Endothelial cell of umbilical vein (primary cell): Measurements from ENCODE around the gene KIR3DL2. TPM values are rescaled to one million over a fixed set of nuclear protein-coding genes. Genes with fewer than 3 reads are reported as not detected.
"Not testable (repeated sequence)": the region's sequence is repeated elsewhere in the genome, so short reads cannot be mapped to it uniquely, and the experiment has no call there.

Experiments used
- BruUV-seq: library from RNA; stranded (reverse); fragments of 400-500 nt; replicated peaks from 2 replicates; lab custom pipeline; 2021; lab: Mats Ljungman, UMichigan
- CTCF ChIA-PET: fragments of 300-600, 350-600 bp; sonication (Branson Sonifier 250); formaldehyde crosslinking; loops from one replicate; lab custom pipeline; 2021; ENCODE audit warnings: antibody characterized with exemption, inconsistent platforms; lab: Charles Lee
- POLR2A ChIA-PET: fragments of 300-600, 350-600 bp; sonication (Branson Sonifier 250); formaldehyde crosslinking; loops from one replicate; lab custom pipeline; 2021; ENCODE audit warnings: antibody characterized with exemption, inconsistent platforms; lab: Charles Lee
- DNase-seq: peaks from one replicate; pipeline ENCODE4 v3.0.0-alpha.2; 2011; ENCODE audit warnings: low read depth, low spot score
- FAIRE-seq: peaks from 2 replicates; lab custom pipeline; 2011; peaks lifted over from hg19 to GRCh38; lab: Jason Lieb, UNC
- H2AFZ ChIP-seq: 2 replicates; pipeline ENCODE4 v1.6.0; 2012; ENCODE audit warnings: low read depth, low read length, control low read depth, inconsistent platforms
- H3K27ac ChIP-seq: 2 replicates; pipeline ENCODE4 v1.5.1; 2011; ENCODE audit warnings: low read depth, mild to moderate bottlenecking, control low read depth, low read length, moderate library complexity; ENCODE audit not compliant: insufficient read depth
- H3K27me3 ChIP-seq, 2 experiments: 2 replicates each; pipeline versions ENCODE4 v1.6.0 to v1.6.1; 2011; ENCODE audit warnings: low read length in 2 of 2, mixed read lengths in 1 of 2; ENCODE audit not compliant: control insufficient read depth in 2 of 2, insufficient read depth in 2 of 2
- H3K36me3 ChIP-seq, 2 experiments: 2 replicates in 1 of 2; 3 replicates in 1 of 2; pipeline ENCODE4 v1.5.1; 2011; ENCODE audit warnings: low read length in 2 of 2, mild to moderate bottlenecking in 1 of 2, moderate library complexity in 1 of 2; ENCODE audit not compliant: control insufficient read depth in 2 of 2, insufficient read depth in 2 of 2; ENCODE audit errors: extremely low read depth in 1 of 2
- H3K4me1 ChIP-seq: 3 replicates; pipeline ENCODE4 v1.5.1; 2011; ENCODE audit warnings: mild to moderate bottlenecking, low read length; ENCODE audit not compliant: control insufficient read depth, insufficient read depth; ENCODE audit errors: extremely low read depth
- H3K4me2 ChIP-seq: 2 replicates; pipeline ENCODE4 v1.6.1; 2011; ENCODE audit warnings: low read length, control low read depth, mixed read lengths; ENCODE audit not compliant: insufficient read depth
- H3K4me3 ChIP-seq, 3 experiments: fragments of 200-600 bp in 1 of 3; sonication (generic), shearing (Covaris generic) in 1 of 3; replicated peaks in 1 of 3; 2 replicates each; pipeline ENCODE4 v1.5.1; 2011 to 2016; ENCODE audit warnings: control low read depth in 3 of 3, low read length in 3 of 3, mild to moderate bottlenecking in 2 of 3, inconsistent platforms in 1 of 3, low read depth in 1 of 3, moderate library complexity in 1 of 3; ENCODE audit not compliant: insufficient read depth in 1 of 3
- H3K79me2 ChIP-seq: 2 replicates; pipeline ENCODE4 v1.6.0; 2012; ENCODE audit warnings: low read length, inconsistent platforms; ENCODE audit not compliant: control insufficient read depth, insufficient read depth
- H3K9ac ChIP-seq: replicated peaks from 2 replicates; pipeline ENCODE3; 2011; ENCODE audit warnings: low read length, control low read depth; ENCODE audit not compliant: insufficient read depth; ENCODE audit errors: extremely low read depth
- H3K9me1 ChIP-seq: replicated peaks from 3 replicates; pipeline ENCODE4 v1.6.0; 2011; ENCODE audit warnings: mild to moderate bottlenecking, low read length; ENCODE audit not compliant: control insufficient read depth, insufficient read depth; ENCODE audit errors: extremely low read depth
- H3K9me3 ChIP-seq: replicated peaks from 2 replicates; pipeline ENCODE4 v1.5.1; 2012; ENCODE audit warnings: low read length, inconsistent platforms; ENCODE audit not compliant: control insufficient read depth, insufficient read depth
- H4K20me1 ChIP-seq: replicated peaks from 2 replicates; pipeline ENCODE3; 2011; ENCODE audit warnings: mild to moderate bottlenecking, low read length; ENCODE audit not compliant: control insufficient read depth, insufficient read depth; ENCODE audit errors: extremely low read depth
- dilution Hi-C: fragments of 300-500 bp; cut with MboI; formaldehyde crosslinking; loops from one replicate; pipeline ENCODE4 v1.15.0; 2019; ENCODE audit warnings: low sequenced_read_pairs; ENCODE audit not compliant: extremely low pct_ligation_motif_present
- intact Hi-C: fragments of 100-400 bp; cut with micrococcal nuclease; formaldehyde crosslinking; loops from one replicate; pipeline ENCODE4 v1.10.0; 2022
- polyA plus RNA-seq, 4 experiments: library from polyadenylated mRNA; depleted of rRNA in 3 of 4; stranded (reverse) in 3 of 4; unstranded in 1 of 4; fragments of >200 nt; gene quantifications; 2 replicates each; pipeline versions ENCODE4 v1.2.1 to v1.2.3, GENCODE V29; 2011 to 2012; ENCODE audit warnings: missing spikeins in 1 of 4
- small RNA-seq: library from RNA; depleted of rRNA; stranded (forward); fragments of <200 nt; gene quantifications from one replicate; pipeline ENCODE3, GENCODE V24; 2012; ENCODE audit warnings: low replicate concordance, low read depth; ENCODE audit not compliant: insufficient read depth, insufficient read length
- total RNA-seq: library from RNA; stranded (reverse); gene quantifications from 2 replicates; pipeline ENCODE4 v1.2.3, GENCODE V29; 2021

The KIR3DL2 gene
- total and polyA plus RNA-seq, 2 donors (not counting 3 experiments of a cell fraction or from before 2014, with no cell fraction given), result not detected

DNA sequence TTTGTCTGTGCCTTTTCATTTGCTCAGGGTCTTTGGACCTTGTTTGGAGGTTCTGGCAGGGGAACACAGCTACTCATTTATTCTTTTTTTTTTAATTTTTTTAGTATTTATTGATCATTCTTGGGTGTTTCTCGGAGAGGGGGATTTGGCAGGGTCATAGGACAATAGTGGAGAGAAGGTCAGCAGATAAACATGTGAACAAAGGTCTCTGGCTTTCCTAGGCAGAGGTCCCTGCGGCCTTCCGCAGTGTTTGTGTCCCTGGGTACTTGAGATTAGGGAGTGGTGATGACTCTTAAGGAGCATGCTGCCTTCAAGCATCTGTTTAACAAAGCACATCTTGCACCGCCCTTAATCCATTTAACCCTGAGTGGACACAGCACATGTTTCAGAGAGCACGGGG lies 57.7 kb downstream of the KIR3DL2 start:
- POLR2A ChIA-PET, CTCF ChIA-PET: not testable (repeated sequence)

More for the DNA sequence above, 57.7 kb downstream of the KIR3DL2 start:
- BruUV-seq, H3K27ac ChIP-seq, H3K4me3 ChIP-seq, H3K4me2 ChIP-seq, H3K27me3 ChIP-seq, H3K9me3 ChIP-seq, DNase-seq, H3K9ac ChIP-seq, H3K9me1 ChIP-seq, H4K20me1 ChIP-seq, H3K4me1 ChIP-seq, H2AFZ ChIP-seq, dilution Hi-C loops, FAIRE-seq, intact Hi-C loops, H3K36me3 ChIP-seq, H3K79me2 ChIP-seq: not testable (repeated sequence)

Small RNA genes within 50 kb of the gene (small RNA-seq; reads per million reads assigned to genes)
- gene RNU6-222P, result 0.66 reads per million

Other genes starting within 250 kb of the KIR3DL2 start
- not detected in 2 replicates for gene LILRB1, start 220.0 kb upstream of the KIR3DL2 start, total RNA-seq
- not detected in 2 replicates for gene LILRB1, start 220.0 kb upstream of the KIR3DL2 start, polyA plus RNA-seq
- gene LILRB4, start 187.5 kb upstream of the KIR3DL2 start, total RNA-seq, result not detected in 2 replicates
- not detected in 2 replicates for gene LILRB4, start 187.5 kb upstream of the KIR3DL2 start, polyA plus RNA-seq
- not detected in 2 replicates for gene KIR3DL3, start 126.0 kb upstream of the KIR3DL2 start, total RNA-seq
- gene KIR3DL3, start 126.0 kb upstream of the KIR3DL2 start, polyA plus RNA-seq, result not detected in 2 replicates
- not detected in 2 replicates for gene KIR2DL3, start 111.9 kb upstream of the KIR3DL2 start, total RNA-seq
- gene KIR2DL3, start 111.9 kb upstream of the KIR3DL2 start, polyA plus RNA-seq, result not detected in 2 replicates
- gene KIR2DL1, start 80.7 kb upstream of the KIR3DL2 start, total RNA-seq, result not detected in 2 replicates
- gene KIR2DL1, start 80.7 kb upstream of the KIR3DL2 start, polyA plus RNA-seq, result not detected in 2 replicates
- not detected in 2 replicates for gene KIR2DL4, start 46.8 kb upstream of the KIR3DL2 start, total RNA-seq
- not detected in 2 replicates for gene KIR2DL4, start 46.8 kb upstream of the KIR3DL2 start, polyA plus RNA-seq
- gene KIR3DL1, start 34.0 kb upstream of the KIR3DL2 start, total RNA-seq, result not detected in 2 replicates
- not detected in 2 replicates for gene KIR3DL1, start 34.0 kb upstream of the KIR3DL2 start, polyA plus RNA-seq
- gene KIR2DS4, start 17.8 kb upstream of the KIR3DL2 start, total RNA-seq, result not detected in 2 replicates
- gene KIR2DS4, start 17.8 kb upstream of the KIR3DL2 start, polyA plus RNA-seq, result not detected in 2 replicates
- gene FCAR, start 23.8 kb downstream of the KIR3DL2 start, total RNA-seq, result not detected in 2 replicates
- gene FCAR, start 23.8 kb downstream of the KIR3DL2 start, polyA plus RNA-seq, result not detected in 2 replicates
- 0.44 TPM in 1 of 2 replicates, not detected in the other for gene NCR1, start 55.7 kb downstream of the KIR3DL2 start, total RNA-seq
- gene NCR1, start 55.7 kb downstream of the KIR3DL2 start, polyA plus RNA-seq, result 0.22 and 0.76 TPM in 2 replicates
- gene NLRP7, start 97.1 kb downstream of the KIR3DL2 start, total RNA-seq, result not detected in 2 replicates
- gene NLRP7, start 97.1 kb downstream of the KIR3DL2 start, polyA plus RNA-seq, result not detected in 2 replicates
- gene NLRP2, start 115.9 kb downstream of the KIR3DL2 start, total RNA-seq, result 7.2 and 12.6 TPM in 2 replicates
- gene NLRP2, start 115.9 kb downstream of the KIR3DL2 start, polyA plus RNA-seq, result 4.3 and 5.9 TPM in 2 replicates
- gene GP6, start 187.8 kb downstream of the KIR3DL2 start, total RNA-seq, result 0.27 and 0.28 TPM in 2 replicates
- 0.11 and 0.21 TPM in 2 replicates for gene GP6, start 187.8 kb downstream of the KIR3DL2 start, polyA plus RNA-seq
- 14.0 and 19.6 TPM in 2 replicates for gene RDH13, start 212.7 kb downstream of the KIR3DL2 start, total RNA-seq
- gene RDH13, start 212.7 kb downstream of the KIR3DL2 start, polyA plus RNA-seq, result 8.7 and 9.5 TPM in 2 replicates
- gene EPS8L1, start 225.4 kb downstream of the KIR3DL2 start, total RNA-seq, result 18.1 and 28.9 TPM in 2 replicates
- 13.8 and 15.9 TPM in 2 replicates for gene EPS8L1, start 225.4 kb downstream of the KIR3DL2 start, polyA plus RNA-seq